ENCODE results near the gene OLFML2B.

DNA sequence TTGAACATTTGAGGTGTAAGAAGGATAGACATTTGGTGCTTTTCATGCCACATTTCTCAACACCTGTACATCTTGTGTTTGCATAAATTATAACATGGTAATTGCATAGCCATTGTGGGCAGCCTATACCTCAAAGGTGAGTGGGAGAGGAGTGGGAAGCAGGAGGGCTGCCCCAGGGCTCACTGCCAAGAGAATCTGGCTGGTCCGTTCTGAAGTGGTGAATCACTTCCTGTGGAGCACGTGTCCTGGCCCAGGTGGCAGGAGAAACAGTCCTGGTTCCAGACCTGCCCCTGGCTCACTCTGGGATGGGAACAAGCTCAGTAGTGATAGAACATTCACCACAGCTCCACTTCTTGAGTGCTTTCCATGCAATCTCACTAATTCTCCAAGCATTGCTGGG lies 11.6 kb upstream of the OLFML2B start:
- TF ChIP-seq POLR2A (IDR thresholded peaks at IDR 0.05) (no peak), EP300 (IDR thresholded peaks at IDR 0.05) (no peak)
- TF ChIP-seq, protein P1, sequence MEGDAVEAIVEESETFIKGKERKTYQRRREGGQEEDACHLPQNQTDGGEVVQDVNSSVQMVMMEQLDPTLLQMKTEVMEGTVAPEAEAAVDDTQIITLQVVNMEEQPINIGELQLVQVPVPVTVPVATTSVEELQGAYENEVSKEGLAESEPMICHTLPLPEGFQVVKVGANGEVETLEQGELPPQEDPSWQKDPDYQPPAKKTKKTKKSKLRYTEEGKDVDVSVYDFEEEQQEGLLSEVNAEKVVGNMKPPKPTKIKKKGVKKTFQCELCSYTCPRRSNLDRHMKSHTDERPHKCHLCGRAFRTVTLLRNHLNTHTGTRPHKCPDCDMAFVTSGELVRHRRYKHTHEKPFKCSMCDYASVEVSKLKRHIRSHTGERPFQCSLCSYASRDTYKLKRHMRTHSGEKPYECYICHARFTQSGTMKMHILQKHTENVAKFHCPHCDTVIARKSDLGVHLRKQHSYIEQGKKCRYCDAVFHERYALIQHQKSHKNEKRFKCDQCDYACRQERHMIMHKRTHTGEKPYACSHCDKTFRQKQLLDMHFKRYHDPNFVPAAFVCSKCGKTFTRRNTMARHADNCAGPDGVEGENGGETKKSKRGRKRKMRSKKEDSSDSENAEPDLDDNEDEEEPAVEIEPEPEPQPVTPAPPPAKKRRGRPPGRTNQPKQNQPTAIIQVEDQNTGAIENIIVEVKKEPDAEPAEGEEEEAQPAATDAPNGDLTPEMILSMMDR (IDR thresholded peaks at IDR 0.05) = no peak
